Upper lobe of left lung (tissue), 6 donors: ENCODE data around the gene ATCAY. TPM values are rescaled to one million over a fixed set of nuclear protein-coding genes. Genes with fewer than 3 reads are reported as not detected.

Source experiments
- ATAC-seq, 2 donors: fragments of 200-7000 bp; cut with Tn5 transposase; one replicate each; pipeline ENCODE4 v1.9.1; 2022; ENCODE audit warnings: mild to moderate bottlenecking in 2 of 2, moderate library complexity in 2 of 2; ENCODE audit not compliant: low FRiP score in 2 of 2
- DNase-seq, 2 donors: peaks; one replicate each; pipeline ENCODE4 v3.0.0-alpha.2; 2019 to 2020
- H3K27ac ChIP-seq, 4 donors: fragments of 200-600 bp; sonication (generic); one replicate each; pipeline ENCODE4 v1.5.1; 2016 to 2019
- H3K27me3 ChIP-seq, 4 donors: fragments of 200-600 bp; sonication (generic); one replicate each; pipeline ENCODE4 v1.5.1; 2017 to 2019
- H3K36me3 ChIP-seq, 4 donors: fragments of 200-600 bp; sonication (generic); one replicate each; pipeline ENCODE4 v1.5.1; 2016 to 2019
- H3K4me1 ChIP-seq, 4 donors: fragments of 200-600 bp; sonication (generic); one replicate each; pipeline ENCODE4 v1.5.1; 2018 to 2019
- H3K4me3 ChIP-seq, 4 donors: fragments of 200-600 bp; sonication (generic); one replicate each; pipeline ENCODE4 v1.5.1; 2017 to 2019; ENCODE audit warnings: mild to moderate bottlenecking in 2 of 4, moderate library complexity in 1 of 4
- H3K9me3 ChIP-seq, 4 donors: fragments of 200-600 bp; sonication (generic); one replicate each; pipeline ENCODE4 v1.5.1; 2018 to 2019
- CTCF ChIP-seq, 6 experiments: fragments of 450-650 bp in 4 of 6; fragments of 200-600 bp in 2 of 6; sonication (generic) in 2 of 6; IDR thresholded peaks; one replicate each; pipeline ENCODE4 v1.5.1; 2016 to 2019; ENCODE audit warnings: antibody characterized with exemption in 6 of 6
- EP300 ChIP-seq, 4 donors: sonication (generic); formaldehyde crosslinking; IDR thresholded peaks; one replicate each; pipeline ENCODE4 v1.5.1; 2017; ENCODE audit warnings: antibody characterized with exemption in 4 of 4, control low read depth in 2 of 4
- POLR2A ChIP-seq, 4 donors: fragments of 450-650 bp; IDR thresholded peaks; one replicate each; pipeline ENCODE4 v1.5.1; 2016 to 2017; ENCODE audit warnings: antibody characterized with exemption in 4 of 4, mild to moderate bottlenecking in 2 of 4
- POLR2AphosphoS5 ChIP-seq, 2 donors: sonication (generic); formaldehyde crosslinking; IDR thresholded peaks; one replicate each; pipeline ENCODE4 v1.5.1; 2017; ENCODE audit warnings: antibody characterized with exemption in 2 of 2
- WGBS, 2 donors: methylation state at CpG; one replicate each; pipeline ENCODE4 v1.1.5; 2017 to 2018; 5-methylcytosine and 5-hydroxymethylcytosine counted together
- total RNA-seq, 6 donors: library from RNA; depleted of rRNA in 4 of 6; stranded (reverse); fragments of >200 nt in 4 of 6; gene quantifications; one replicate each; pipeline versions ENCODE4 v1.1.0 to v1.2.1, GENCODE V29; 2016 to 2021
- donor health status: DM: no; HTN: no; CAD: no; lungs with moderate emphysema.
- donor health status: DM: no; HTN: yes; CAD: no; lungs with severe emphysema.

ATCAY gene
- total RNA-seq, 6 donors from 2014 or later, result not detected

GRCh38 chr19:3955688-3956087, 75.2 kb downstream of the ATCAY start:
- no peak overlapping the region for H3K4me3 ChIP-seq
- H3K27me3 ChIP-seq, result peaks cover 0 to 2% (median 0%) of the 10 kb centered on the region in 4 donors
- peaks cover 20 to 51% (median 44%) of the 10 kb centered on the region in 4 donors for H3K36me3 ChIP-seq
- H3K4me1 ChIP-seq, result peaks cover 0 to 12% (median 2%) of the 10 kb centered on the region in 4 donors
- ATAC-seq (no peak), DNase-seq (no peak)
- no peak for TF ChIP-seq POLR2AphosphoS5 (IDR thresholded peaks at IDR 0.05)
- TF ChIP-seq EP300 (IDR thresholded peaks at IDR 0.05), result no peak
- no peak for TF ChIP-seq CTCF (IDR thresholded peaks at IDR 0.05)
- no peak for TF ChIP-seq POLR2A (IDR thresholded peaks at IDR 0.05)
- no peak overlapping the region for H3K27ac ChIP-seq
- H3K9me3 ChIP-seq, result no peaks in the 10 kb centered on the region
- 87 to 93% methylated on average over 7 to 8 of the region's 10 CpGs for WGBS, 2 donors

DNA sequence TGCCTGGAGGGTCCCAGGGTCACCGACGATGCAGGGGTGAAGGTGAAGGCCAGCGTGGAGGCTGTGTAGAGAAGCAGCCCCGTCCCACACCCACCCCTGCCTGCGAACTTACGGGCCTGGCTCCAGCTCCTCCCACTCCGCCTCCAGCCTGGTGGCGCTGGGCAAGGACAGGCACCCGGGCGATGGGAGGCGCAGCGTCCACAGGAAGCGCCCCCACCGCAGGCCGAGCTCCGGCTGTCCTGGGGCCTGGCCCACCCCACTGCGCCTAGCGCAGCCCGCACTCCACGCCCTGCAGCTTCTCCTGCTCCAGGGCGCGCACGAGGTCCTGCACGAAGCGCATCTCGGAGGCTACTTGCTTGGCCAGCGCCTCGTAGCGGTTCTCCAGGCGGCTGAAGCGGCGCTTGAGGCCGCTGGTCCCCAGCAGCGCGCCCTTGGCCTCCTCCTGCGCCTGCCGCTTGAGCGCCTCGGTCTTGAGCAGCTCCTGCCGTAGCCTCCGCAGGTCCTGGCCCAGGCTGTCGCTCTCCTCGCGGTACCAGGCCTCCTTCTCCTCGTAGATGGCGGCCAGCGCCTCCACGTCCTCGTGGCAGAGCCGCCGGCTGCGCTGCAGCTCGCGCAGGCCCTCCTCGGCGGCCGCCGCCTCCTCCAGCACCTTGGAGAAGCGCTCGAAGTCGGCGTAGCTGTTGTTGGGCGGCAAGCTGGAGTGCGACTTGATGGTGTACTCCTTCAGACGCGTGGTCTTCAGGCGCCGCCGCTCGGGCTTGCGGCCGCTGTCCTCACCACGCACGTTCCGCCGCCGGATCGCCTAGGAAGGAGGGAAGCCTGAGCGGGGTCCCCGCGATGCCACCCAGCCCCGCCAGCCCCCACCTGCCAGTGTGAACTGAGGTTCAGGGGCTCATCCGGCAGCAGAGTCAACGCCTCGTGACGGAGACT, 78.6 kb downstream of the ATCAY start:
- Histone ChIP-seq H3K4me3 (no peak overlapping the region), H3K4me1 (no peaks in the 10 kb centered on the region), H3K9me3 (no peaks in the 10 kb centered on the region), H3K27me3 (no peaks in the 10 kb centered on the region), H3K27ac (no peak overlapping the region), H3K36me3 (peaks cover 27 to 85% (median 74%) of the 10 kb centered on the region in 4 donors)
- 96 to 97% methylated on average over 64 to 78 of the region's 86 CpGs for WGBS, 2 donors
- ATAC-seq (peak in 1 of 2 donors; percentile 19), DNase-seq (peak in 1 of 2 donors; percentile 83)
- TF ChIP-seq EP300 (IDR thresholded peaks at IDR 0.05) (no peak), POLR2AphosphoS5 (IDR thresholded peaks at IDR 0.05) (no peak), POLR2A (IDR thresholded peaks at IDR 0.05) (no peak), CTCF (IDR thresholded peaks at IDR 0.05) (no peak)

DNA sequence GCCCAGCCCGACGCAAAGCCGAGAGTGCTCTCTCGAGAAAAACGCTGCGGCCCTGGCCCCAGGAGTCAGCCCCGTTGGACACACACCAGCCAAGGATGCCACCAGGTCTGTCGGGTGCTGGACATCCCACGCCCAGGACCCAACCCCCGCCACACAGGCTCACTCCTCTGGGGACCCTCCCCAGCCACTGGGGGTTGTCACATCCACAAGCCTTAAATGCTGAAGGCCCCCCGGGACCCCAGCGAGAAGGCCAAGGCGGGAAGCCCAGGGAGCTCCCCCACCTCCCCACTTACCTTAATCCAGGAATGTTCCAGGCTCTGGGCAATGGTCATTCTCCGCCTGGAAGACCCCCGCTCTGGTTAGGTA, 79.3 kb downstream of the ATCAY start:
- H3K4me1 ChIP-seq, result peaks cover 0 to 2% (median 0%) of the 10 kb centered on the region in 4 donors
- no peak overlapping the region for H3K4me3 ChIP-seq
- WGBS, 2 donors, result 97 to 99% methylated on average over 11 to 15 of the region's 15 CpGs
- no peaks in the 10 kb centered on the region for H3K9me3 ChIP-seq
- peaks cover 30 to 91% (median 80%) of the 10 kb centered on the region in 4 donors for H3K36me3 ChIP-seq
- no peak overlapping the region for H3K27ac ChIP-seq
- no peaks in the 10 kb centered on the region for H3K27me3 ChIP-seq
- ATAC-seq (no peak), DNase-seq (no peak)
- no peak for TF ChIP-seq CTCF (IDR thresholded peaks at IDR 0.05)
- no peak for TF ChIP-seq POLR2A (IDR thresholded peaks at IDR 0.05)
- TF ChIP-seq EP300 (IDR thresholded peaks at IDR 0.05), result no peak
- TF ChIP-seq POLR2AphosphoS5 (IDR thresholded peaks at IDR 0.05), result no peak

GRCh38 chr19:3961007-3961406, 80.5 kb downstream of the ATCAY start:
- Histone ChIP-seq H3K4me1 (peaks cover 0 to 11% (median 2%) of the 10 kb centered on the region in 4 donors), H3K4me3 (no peak overlapping the region), H3K27me3 (no peaks in the 10 kb centered on the region), H3K36me3 (peaks cover 31 to 98% (median 87%) of the 10 kb centered on the region in 4 donors), H3K9me3 (no peaks in the 10 kb centered on the region), H3K27ac (no peak overlapping the region)
- DNase-seq, result peak in 1 of 2 donors; percentile 71
- 80 to 96% methylated on average over 6 to 18 of the region's 24 CpGs for WGBS, 2 donors
- TF ChIP-seq POLR2A (IDR thresholded peaks at IDR 0.05) (no peak), POLR2AphosphoS5 (IDR thresholded peaks at IDR 0.05) (no peak), EP300 (IDR thresholded peaks at IDR 0.05) (no peak), CTCF (IDR thresholded peaks at IDR 0.05) (no peak)
- ATAC-seq, result no peak
